Endothelial cell of umbilical vein (primary cell): Measurements from ENCODE around the gene ZIC1. TPM values are rescaled to one million over a fixed set of nuclear protein-coding genes. Genes with fewer than 3 reads are reported as not detected.

ENCODE experiments used
- BruUV-seq: library from RNA; stranded (reverse); fragments of 400-500 nt; replicated peaks from 2 replicates; lab custom pipeline; 2021; lab: Mats Ljungman, UMichigan
- CTCF ChIA-PET: fragments of 300-600, 350-600 bp; sonication (Branson Sonifier 250); formaldehyde crosslinking; loops from one replicate; lab custom pipeline; 2021; ENCODE audit warnings: antibody characterized with exemption, inconsistent platforms; lab: Charles Lee
- POLR2A ChIA-PET: fragments of 300-600, 350-600 bp; sonication (Branson Sonifier 250); formaldehyde crosslinking; loops from one replicate; lab custom pipeline; 2021; ENCODE audit warnings: antibody characterized with exemption, inconsistent platforms; lab: Charles Lee
- DNase-seq: peaks from one replicate; pipeline ENCODE4 v3.0.0-alpha.2; 2011; ENCODE audit warnings: low read depth, low spot score
- FAIRE-seq: peaks from 2 replicates; lab custom pipeline; 2011; peaks lifted over from hg19 to GRCh38; lab: Jason Lieb, UNC
- H2AFZ ChIP-seq: 2 replicates; pipeline ENCODE4 v1.6.0; 2012; ENCODE audit warnings: low read depth, low read length, control low read depth, inconsistent platforms
- H3K27ac ChIP-seq: 2 replicates; pipeline ENCODE4 v1.5.1; 2011; ENCODE audit warnings: low read depth, mild to moderate bottlenecking, control low read depth, low read length, moderate library complexity; ENCODE audit not compliant: insufficient read depth
- H3K27me3 ChIP-seq, 2 experiments: 2 replicates each; pipeline versions ENCODE4 v1.6.0 to v1.6.1; 2011; ENCODE audit warnings: low read length in 2 of 2, mixed read lengths in 1 of 2; ENCODE audit not compliant: control insufficient read depth in 2 of 2, insufficient read depth in 2 of 2
- H3K36me3 ChIP-seq, 2 experiments: 2 replicates in 1 of 2; 3 replicates in 1 of 2; pipeline ENCODE4 v1.5.1; 2011; ENCODE audit warnings: low read length in 2 of 2, mild to moderate bottlenecking in 1 of 2, moderate library complexity in 1 of 2; ENCODE audit not compliant: control insufficient read depth in 2 of 2, insufficient read depth in 2 of 2; ENCODE audit errors: extremely low read depth in 1 of 2
- H3K4me1 ChIP-seq: 3 replicates; pipeline ENCODE4 v1.5.1; 2011; ENCODE audit warnings: mild to moderate bottlenecking, low read length; ENCODE audit not compliant: control insufficient read depth, insufficient read depth; ENCODE audit errors: extremely low read depth
- H3K4me2 ChIP-seq: 2 replicates; pipeline ENCODE4 v1.6.1; 2011; ENCODE audit warnings: low read length, control low read depth, mixed read lengths; ENCODE audit not compliant: insufficient read depth
- H3K4me3 ChIP-seq, 3 experiments: fragments of 200-600 bp in 1 of 3; sonication (generic), shearing (Covaris generic) in 1 of 3; replicated peaks in 1 of 3; 2 replicates each; pipeline ENCODE4 v1.5.1; 2011 to 2016; ENCODE audit warnings: control low read depth in 3 of 3, low read length in 3 of 3, mild to moderate bottlenecking in 2 of 3, inconsistent platforms in 1 of 3, low read depth in 1 of 3, moderate library complexity in 1 of 3; ENCODE audit not compliant: insufficient read depth in 1 of 3
- H3K79me2 ChIP-seq: 2 replicates; pipeline ENCODE4 v1.6.0; 2012; ENCODE audit warnings: low read length, inconsistent platforms; ENCODE audit not compliant: control insufficient read depth, insufficient read depth
- H3K9ac ChIP-seq: replicated peaks from 2 replicates; pipeline ENCODE3; 2011; ENCODE audit warnings: low read length, control low read depth; ENCODE audit not compliant: insufficient read depth; ENCODE audit errors: extremely low read depth
- H3K9me1 ChIP-seq: replicated peaks from 3 replicates; pipeline ENCODE4 v1.6.0; 2011; ENCODE audit warnings: mild to moderate bottlenecking, low read length; ENCODE audit not compliant: control insufficient read depth, insufficient read depth; ENCODE audit errors: extremely low read depth
- H3K9me3 ChIP-seq: replicated peaks from 2 replicates; pipeline ENCODE4 v1.5.1; 2012; ENCODE audit warnings: low read length, inconsistent platforms; ENCODE audit not compliant: control insufficient read depth, insufficient read depth
- H4K20me1 ChIP-seq: replicated peaks from 2 replicates; pipeline ENCODE3; 2011; ENCODE audit warnings: mild to moderate bottlenecking, low read length; ENCODE audit not compliant: control insufficient read depth, insufficient read depth; ENCODE audit errors: extremely low read depth
- EZH2 ChIP-seq: IDR thresholded peaks from 2 replicates; pipeline ENCODE4 v1.6.1; 2012; ENCODE audit warnings: borderline replicate concordance, low read depth, mild to moderate bottlenecking, moderate library complexity, low read length, inconsistent platforms; ENCODE audit not compliant: severe bottlenecking
- FOS ChIP-seq: IDR thresholded peaks from 2 replicates; pipeline ENCODE4 v1.6.1; 2011; ENCODE audit warnings: mild to moderate bottlenecking, low read length, moderate library complexity, borderline replicate concordance; ENCODE audit not compliant: insufficient read depth
- GATA2 ChIP-seq: IDR thresholded peaks from 2 replicates; pipeline ENCODE4 v1.7.0; 2011; ENCODE audit warnings: low read depth, mild to moderate bottlenecking, moderate library complexity, mixed read lengths, low read length; ENCODE audit not compliant: insufficient read length, insufficient read depth
- JUN ChIP-seq: IDR thresholded peaks from 2 replicates; pipeline ENCODE4 v1.6.1; 2011; ENCODE audit warnings: borderline replicate concordance, low read depth; ENCODE audit not compliant: insufficient read length, insufficient read depth
- MYC ChIP-seq: IDR thresholded peaks from one replicate; pipeline ENCODE4 v1.6.1; 2011; ENCODE audit warnings: mild to moderate bottlenecking, low read depth, low read length
- POLR2A ChIP-seq: IDR thresholded peaks from 2 replicates; pipeline ENCODE4 v1.6.1; 2012; ENCODE audit warnings: low read depth, mild to moderate bottlenecking, control low read depth, low read length
- POLR2AphosphoS5 ChIP-seq: IDR thresholded peaks from 2 replicates; pipeline ENCODE4 v1.6.1; 2012; ENCODE audit warnings: low read depth, mild to moderate bottlenecking, control low read depth, low read length, moderate library complexity; ENCODE audit not compliant: insufficient read depth
- dilution Hi-C: fragments of 300-500 bp; cut with MboI; formaldehyde crosslinking; loops from one replicate; pipeline ENCODE4 v1.15.0; 2019; ENCODE audit warnings: low sequenced_read_pairs; ENCODE audit not compliant: extremely low pct_ligation_motif_present
- intact Hi-C: fragments of 100-400 bp; cut with micrococcal nuclease; formaldehyde crosslinking; loops from one replicate; pipeline ENCODE4 v1.10.0; 2022
- polyA plus RNA-seq, 4 experiments: library from polyadenylated mRNA; depleted of rRNA in 3 of 4; stranded (reverse) in 3 of 4; unstranded in 1 of 4; fragments of >200 nt; gene quantifications; 2 replicates each; pipeline versions ENCODE4 v1.2.1 to v1.2.3, GENCODE V29; 2011 to 2012; ENCODE audit warnings: missing spikeins in 1 of 4
- total RNA-seq: library from RNA; stranded (reverse); gene quantifications from 2 replicates; pipeline ENCODE4 v1.2.3, GENCODE V29; 2021
- TF ChIP-seq, protein P1 (sequence below): IDR thresholded peaks from 2 replicates; pipeline ENCODE4 v1.6.1; 2011; ENCODE audit not compliant: insufficient read depth, insufficient read length
- TF ChIP-seq, protein P2 (sequence below), 2 donors: IDR thresholded peaks; 1 replicate in 1 of 2; 2 replicates in 1 of 2; pipeline ENCODE4 v1.5.1; 2011; ENCODE audit warnings: low read length in 2 of 2, mild to moderate bottlenecking in 2 of 2, moderate library complexity in 2 of 2, control low read depth in 1 of 2, inconsistent platforms in 1 of 2, low read depth in 1 of 2; ENCODE audit not compliant: insufficient read depth in 1 of 2; ENCODE audit errors: extremely low read depth in 1 of 2

The ZIC1 gene
- total and polyA plus RNA-seq, 2 donors (not counting 3 experiments of a cell fraction or from before 2014, with no cell fraction given), result not detected

DNA sequence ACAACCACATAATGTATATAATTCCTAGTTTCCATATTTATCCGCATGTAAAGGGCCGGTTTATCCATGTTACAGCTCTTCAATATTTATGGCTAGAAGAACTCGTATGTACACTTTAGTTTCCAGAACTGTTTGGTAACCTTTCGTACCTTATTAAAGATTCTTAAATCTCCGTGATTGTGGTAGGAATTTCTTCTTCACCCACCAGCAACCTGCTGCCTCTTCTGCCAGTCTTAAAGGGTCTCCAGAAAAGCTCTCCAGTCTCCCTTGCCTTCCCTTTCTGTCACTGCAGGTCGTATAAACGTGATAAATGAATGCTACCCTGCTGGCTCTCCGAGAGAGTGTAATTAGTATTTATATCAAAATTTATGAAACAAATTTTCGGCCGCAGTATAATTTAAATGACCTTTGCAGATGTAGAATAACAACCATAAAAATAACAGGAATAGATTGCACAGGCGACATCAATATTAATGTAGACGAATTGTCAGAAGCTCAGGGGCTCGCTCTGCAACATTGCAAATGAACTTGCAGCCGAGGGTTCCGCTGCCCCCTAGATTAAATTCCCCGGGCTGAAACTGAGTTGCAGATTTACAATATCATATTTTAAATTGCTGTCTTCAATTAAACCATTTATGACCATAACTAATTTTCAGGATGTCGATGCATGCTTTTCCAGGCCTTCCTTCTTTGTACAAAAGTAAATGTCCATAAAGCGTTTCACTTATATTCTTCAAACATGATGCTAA is 5.4 kb downstream of the ZIC1 start:
- TF ChIP-seq FOS (no peak), EZH2 (no peak), JUN (no peak), POLR2A (no peak), POLR2AphosphoS5 (no peak), MYC (no peak), GATA2 (no peak)
- TF ChIP-seq, protein P1, sequence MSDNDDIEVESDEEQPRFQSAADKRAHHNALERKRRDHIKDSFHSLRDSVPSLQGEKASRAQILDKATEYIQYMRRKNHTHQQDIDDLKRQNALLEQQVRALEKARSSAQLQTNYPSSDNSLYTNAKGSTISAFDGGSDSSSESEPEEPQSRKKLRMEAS, result no peak
- TF ChIP-seq, protein P2, sequence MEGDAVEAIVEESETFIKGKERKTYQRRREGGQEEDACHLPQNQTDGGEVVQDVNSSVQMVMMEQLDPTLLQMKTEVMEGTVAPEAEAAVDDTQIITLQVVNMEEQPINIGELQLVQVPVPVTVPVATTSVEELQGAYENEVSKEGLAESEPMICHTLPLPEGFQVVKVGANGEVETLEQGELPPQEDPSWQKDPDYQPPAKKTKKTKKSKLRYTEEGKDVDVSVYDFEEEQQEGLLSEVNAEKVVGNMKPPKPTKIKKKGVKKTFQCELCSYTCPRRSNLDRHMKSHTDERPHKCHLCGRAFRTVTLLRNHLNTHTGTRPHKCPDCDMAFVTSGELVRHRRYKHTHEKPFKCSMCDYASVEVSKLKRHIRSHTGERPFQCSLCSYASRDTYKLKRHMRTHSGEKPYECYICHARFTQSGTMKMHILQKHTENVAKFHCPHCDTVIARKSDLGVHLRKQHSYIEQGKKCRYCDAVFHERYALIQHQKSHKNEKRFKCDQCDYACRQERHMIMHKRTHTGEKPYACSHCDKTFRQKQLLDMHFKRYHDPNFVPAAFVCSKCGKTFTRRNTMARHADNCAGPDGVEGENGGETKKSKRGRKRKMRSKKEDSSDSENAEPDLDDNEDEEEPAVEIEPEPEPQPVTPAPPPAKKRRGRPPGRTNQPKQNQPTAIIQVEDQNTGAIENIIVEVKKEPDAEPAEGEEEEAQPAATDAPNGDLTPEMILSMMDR (IDR thresholded peaks at IDR 0.05; ENCODE audit: extremely low read depth in 1 of 2, insufficient read depth in 1 of 2, low read depth in 1 of 2, low read length in 2 of 2), result no peak
- no peaks in the 10 kb centered on the region for H3K9me3 ChIP-seq
- H3K9me1 ChIP-seq, result no peaks in the 10 kb centered on the region
- no peaks in the 10 kb centered on the region for H3K79me2 ChIP-seq
- no peak for FAIRE-seq
- intact Hi-C loops, result loop anchor here (5.0 to 10.0 kb wide), 3 partner anchors 290 to 667 kb away; no protein-coding TSS in a partner anchor
- BruUV-seq, result no TSS peak
- H4K20me1 ChIP-seq, result no peaks in the 10 kb centered on the region
- ChIA-PET POLR2A (no interaction called here), CTCF (interaction anchor here (0.9 to 2.2 kb wide), 3 partner anchors 18 to 663 kb away, joined by 3 to 14 read pairs (median 3); no protein-coding TSS in a partner anchor)
- no peak for DNase-seq
- peaks cover 10% of the 10 kb centered on the region for H3K4me1 ChIP-seq
- no peak overlapping the region for H2AFZ ChIP-seq
- no peak overlapping the region for H3K4me2 ChIP-seq
- no peaks in the 10 kb centered on the region for H3K36me3 ChIP-seq
- peaks cover 88 to 98% of the 10 kb centered on the region in 2 experiments for H3K27me3 ChIP-seq
- H3K4me3 ChIP-seq, result no peak overlapping the region
- no peak overlapping the region for H3K9ac ChIP-seq
- dilution Hi-C loops, result no loop called here
- H3K27ac ChIP-seq, result no peak overlapping the region
